MM.1S (cell line): ENCODE data around the gene RPS6KA2.

Source experiments
- DNase-seq: peaks from one replicate; pipeline ENCODE4 v3.0.0-alpha.2; 2015
- H2AFZ ChIP-seq: fragments of 300-600 bp; sonication (generic); 2 replicates; pipeline ENCODE4 v1.6.0; 2016; ENCODE audit warnings: antibody characterized with exemption, low read length
- H3F3A ChIP-seq: fragments of 300-600 bp; sonication (generic); 2 replicates; pipeline ENCODE4 v1.6.1; 2016; ENCODE audit warnings: mild to moderate bottlenecking, antibody characterized with exemption, low read length, moderate library complexity, mixed read lengths; ENCODE audit not compliant: insufficient read depth
- H3K27ac ChIP-seq: fragments of 300-600 bp; sonication (generic); 2 replicates; pipeline ENCODE4 v1.5.1; 2016; ENCODE audit warnings: mild to moderate bottlenecking, low read length
- H3K27me3 ChIP-seq: fragments of 300-600 bp; sonication (generic); replicated peaks from 2 replicates; pipeline ENCODE4 v1.6.0; 2016; ENCODE audit warnings: low read length; ENCODE audit not compliant: insufficient read depth
- H3K36me3 ChIP-seq: fragments of 300-600 bp; sonication (generic); replicated peaks from 2 replicates; pipeline ENCODE4 v1.6.1; 2016; ENCODE audit warnings: mild to moderate bottlenecking, low read length, mixed read lengths; ENCODE audit not compliant: insufficient read depth
- H3K4me1 ChIP-seq: fragments of 300-600 bp; sonication (generic); 2 replicates; pipeline ENCODE4 v1.6.1; 2016; ENCODE audit warnings: low read length, mixed read lengths
- H3K4me2 ChIP-seq: fragments of 300-600 bp; sonication (generic); 2 replicates; pipeline ENCODE4 v1.6.0; 2016; ENCODE audit warnings: low read depth, low read length
- H3K4me3 ChIP-seq: fragments of 300-600 bp; sonication (generic); 2 replicates; pipeline ENCODE4 v1.5.1; 2016; ENCODE audit warnings: low read length, mixed read lengths
- H3K79me2 ChIP-seq: fragments of 300-600 bp; sonication (generic); 2 replicates; pipeline ENCODE4 v1.6.1; 2016; ENCODE audit warnings: mixed run types, low read length, mixed read lengths
- H3K9ac ChIP-seq: fragments of 300-600 bp; sonication (generic); 2 replicates; pipeline ENCODE4 v1.6.1; 2016; ENCODE audit warnings: low read length, mixed read lengths
- H3K9me2 ChIP-seq: fragments of 300-600 bp; sonication (generic); replicated peaks from 2 replicates; pipeline ENCODE4 v1.6.1; 2016; ENCODE audit warnings: mild to moderate bottlenecking, low read length, mixed read lengths; ENCODE audit not compliant: insufficient read depth
- H3K9me3 ChIP-seq: fragments of 300-600 bp; sonication (generic); replicated peaks from 2 replicates; pipeline ENCODE4 v1.6.1; 2016; ENCODE audit warnings: mild to moderate bottlenecking, low read length, mixed read lengths; ENCODE audit not compliant: insufficient read depth
- H4K20me1 ChIP-seq: fragments of 300-600 bp; sonication (generic); 2 replicates; pipeline ENCODE4 v1.6.1; 2016; ENCODE audit warnings: mild to moderate bottlenecking, low read length, moderate library complexity, mixed read lengths; ENCODE audit not compliant: insufficient read depth
- EZH2 ChIP-seq: fragments of 300-600 bp; sonication (generic); optimal IDR thresholded peaks from 2 replicates; pipeline ENCODE3; 2017; ENCODE audit warnings: low read depth, mild to moderate bottlenecking, antibody characterized with exemption, low read length, mixed read lengths
- EZH2phosphoT487 ChIP-seq: fragments of 300-600 bp; sonication (generic); IDR thresholded peaks from 2 replicates; pipeline ENCODE4 v1.6.1; 2018; ENCODE audit warnings: antibody characterized with exemption, low read length
- TF ChIP-seq, protein P1 (sequence below): fragments of 300-600 bp; sonication (generic); IDR thresholded peaks from 2 replicates; pipeline ENCODE4 v1.5.1; 2016; ENCODE audit warnings: antibody characterized with exemption, low read length, mixed read lengths

RPS6KA2 gene

GRCh38 chr6:166476634-166477215 is 150.3 kb downstream of the RPS6KA2 start:
- no peak for DNase-seq
- Histone ChIP-seq H3K27ac (no peak overlapping the region), H3K4me2 (no peak overlapping the region), H3K27me3 (no peaks in the 10 kb centered on the region), H3K79me2 (no peaks in the 10 kb centered on the region), H3K9me2 (no peaks in the 10 kb centered on the region), H2AFZ (no peak overlapping the region), H3K9ac (no peak overlapping the region), H3K9me3 (no peaks in the 10 kb centered on the region), H4K20me1 (no peaks in the 10 kb centered on the region), H3K4me1 (no peaks in the 10 kb centered on the region), H3K4me3 (no peak overlapping the region), H3F3A (no peaks in the 10 kb centered on the region), H3K36me3 (no peaks in the 10 kb centered on the region)
- TF ChIP-seq, protein P1, sequence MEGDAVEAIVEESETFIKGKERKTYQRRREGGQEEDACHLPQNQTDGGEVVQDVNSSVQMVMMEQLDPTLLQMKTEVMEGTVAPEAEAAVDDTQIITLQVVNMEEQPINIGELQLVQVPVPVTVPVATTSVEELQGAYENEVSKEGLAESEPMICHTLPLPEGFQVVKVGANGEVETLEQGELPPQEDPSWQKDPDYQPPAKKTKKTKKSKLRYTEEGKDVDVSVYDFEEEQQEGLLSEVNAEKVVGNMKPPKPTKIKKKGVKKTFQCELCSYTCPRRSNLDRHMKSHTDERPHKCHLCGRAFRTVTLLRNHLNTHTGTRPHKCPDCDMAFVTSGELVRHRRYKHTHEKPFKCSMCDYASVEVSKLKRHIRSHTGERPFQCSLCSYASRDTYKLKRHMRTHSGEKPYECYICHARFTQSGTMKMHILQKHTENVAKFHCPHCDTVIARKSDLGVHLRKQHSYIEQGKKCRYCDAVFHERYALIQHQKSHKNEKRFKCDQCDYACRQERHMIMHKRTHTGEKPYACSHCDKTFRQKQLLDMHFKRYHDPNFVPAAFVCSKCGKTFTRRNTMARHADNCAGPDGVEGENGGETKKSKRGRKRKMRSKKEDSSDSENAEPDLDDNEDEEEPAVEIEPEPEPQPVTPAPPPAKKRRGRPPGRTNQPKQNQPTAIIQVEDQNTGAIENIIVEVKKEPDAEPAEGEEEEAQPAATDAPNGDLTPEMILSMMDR = no peak
- TF ChIP-seq EZH2 (no peak), EZH2phosphoT487 (no peak)

DNA sequence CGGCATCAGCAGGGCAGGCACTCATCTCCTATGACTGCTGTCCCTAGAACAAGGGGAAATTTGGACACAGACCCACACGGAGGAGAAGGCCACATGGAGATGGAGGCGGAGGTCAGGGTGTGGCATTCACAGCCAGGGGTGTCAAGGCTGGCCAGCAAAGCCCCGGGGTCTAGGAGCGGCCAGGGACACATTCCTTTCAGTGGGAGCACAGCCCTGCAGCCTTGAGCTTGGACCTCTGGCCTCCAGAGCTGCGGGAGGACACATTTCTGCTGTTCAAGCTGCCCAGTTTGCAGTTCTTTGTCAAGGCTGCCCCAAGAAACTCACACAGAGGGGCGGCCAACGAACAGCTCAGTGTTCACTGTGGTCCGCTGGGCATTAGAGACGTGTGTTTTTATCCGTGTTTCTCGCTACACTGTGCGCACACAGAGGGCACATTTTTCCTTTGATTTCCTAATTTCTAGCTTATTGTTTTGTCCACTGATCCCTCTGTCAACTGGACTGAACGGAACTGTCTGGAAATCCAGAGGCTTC is 150.9 kb downstream of the RPS6KA2 start:
- H3K4me3 ChIP-seq = no peak overlapping the region
- no peaks in the 10 kb centered on the region for H3K27me3 ChIP-seq
- no peak for TF ChIP-seq EZH2
- no peak for TF ChIP-seq EZH2phosphoT487
- TF ChIP-seq, protein P1 = no peak
- no peaks in the 10 kb centered on the region for H3K79me2 ChIP-seq
- no peak overlapping the region for H3K27ac ChIP-seq
- no peak for DNase-seq
- no peak overlapping the region for H3K9ac ChIP-seq
- no peak overlapping the region for H3K4me2 ChIP-seq
- no peaks in the 10 kb centered on the region for H3F3A ChIP-seq
- no peaks in the 10 kb centered on the region for H3K9me2 ChIP-seq
- H3K4me1 ChIP-seq = no peaks in the 10 kb centered on the region
- no peak overlapping the region for H2AFZ ChIP-seq
- H3K36me3 ChIP-seq = no peaks in the 10 kb centered on the region
- no peaks in the 10 kb centered on the region for H4K20me1 ChIP-seq
- no peaks in the 10 kb centered on the region for H3K9me3 ChIP-seq

DNA sequence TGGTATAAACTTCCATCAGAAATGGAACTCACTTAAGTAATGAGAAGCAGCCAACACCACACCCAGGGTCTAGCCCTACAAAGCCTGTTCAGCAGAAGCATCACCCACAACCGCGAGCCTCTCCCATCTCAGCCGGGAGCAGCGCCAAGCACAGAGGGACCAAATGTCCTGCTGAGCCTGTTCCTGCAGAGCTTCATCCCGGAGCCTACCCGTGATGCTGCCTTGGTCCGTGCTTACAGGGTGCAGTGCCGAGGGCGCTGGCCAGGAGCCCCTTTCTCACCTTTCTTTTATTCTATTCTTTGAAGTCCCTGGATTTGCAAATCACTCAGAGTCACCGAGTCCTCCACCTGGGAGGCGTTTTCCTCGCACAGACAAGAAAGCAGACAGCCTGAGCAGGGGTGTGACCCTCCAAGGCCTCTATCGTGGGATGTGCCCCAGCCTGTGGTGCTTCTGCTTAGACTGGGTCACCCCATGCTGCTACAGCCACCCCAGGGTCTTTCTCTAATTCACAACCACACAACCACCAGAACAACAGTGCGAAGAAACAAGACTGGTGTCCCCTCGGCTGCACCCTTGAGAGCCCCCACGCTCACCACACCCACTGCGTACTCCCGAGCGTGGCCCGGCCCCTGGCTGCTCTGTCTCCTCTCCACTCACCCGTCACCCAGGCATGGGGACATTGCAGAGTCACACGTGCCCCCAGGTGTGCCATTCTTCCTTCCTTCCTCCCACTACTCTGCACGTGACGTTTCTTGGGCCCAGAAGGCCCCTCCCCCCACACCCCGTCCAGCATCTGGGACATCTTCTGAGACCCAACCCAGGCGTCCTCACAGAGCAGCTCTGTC is 152.1 kb downstream of the RPS6KA2 start:
- H3K79me2 ChIP-seq = no peaks in the 10 kb centered on the region
- H3K4me2 ChIP-seq = no peak overlapping the region
- no peak overlapping the region for H2AFZ ChIP-seq
- no peak for DNase-seq
- TF ChIP-seq EZH2phosphoT487 (no peak), EZH2 (no peak)
- TF ChIP-seq, protein P1 = no peak
- H3K4me1 ChIP-seq = no peaks in the 10 kb centered on the region
- H3K4me3 ChIP-seq = no peak overlapping the region
- no peak overlapping the region for H3K9ac ChIP-seq
- no peaks in the 10 kb centered on the region for H3K36me3 ChIP-seq
- no peak overlapping the region for H3K27ac ChIP-seq
- H3K9me3 ChIP-seq = no peaks in the 10 kb centered on the region
- H3F3A ChIP-seq = no peaks in the 10 kb centered on the region
- no peaks in the 10 kb centered on the region for H3K27me3 ChIP-seq
- no peaks in the 10 kb centered on the region for H3K9me2 ChIP-seq
- H4K20me1 ChIP-seq = no peaks in the 10 kb centered on the region
